Adrenal gland (tissue), 12 donors: Measurements from ENCODE around the gene QSOX2. TPM values are rescaled to one million over a fixed set of nuclear protein-coding genes. Genes with fewer than 3 reads are reported as not detected.

ENCODE experiments used
- DNase-seq, 7 donors: peaks; one replicate each; pipeline ENCODE4 v3.0.0-alpha.2; 2019 to 2020
- H3K27ac ChIP-seq, 5 donors: fragments of 200-600 bp; sonication (generic) in 4 of 5; 1 replicate in 3 of 5; 2 replicates in 2 of 5; pipeline versions ENCODE4 v1.5.1 to v1.8.0; 2016 to 2020; ENCODE audit warnings: mild to moderate bottlenecking in 1 of 5
- H3K27me3 ChIP-seq: fragments of 200-600 bp; 2 replicates; pipeline ENCODE4 v1.8.0; 2021
- H3K36me3 ChIP-seq, 2 donors: fragments of 200-600 bp; replicated peaks in 1 of 2; 1 replicate in 1 of 2; 2 replicates in 1 of 2; pipeline versions ENCODE4 v1.5.1 to v1.8.0; 2018 to 2022
- H3K4me1 ChIP-seq, 2 donors: fragments of 200-600 bp; replicated peaks in 1 of 2; 1 replicate in 1 of 2; 2 replicates in 1 of 2; pipeline versions ENCODE4 v1.5.1 to v1.8.0; 2018 to 2021
- H3K4me3 ChIP-seq, 4 donors: fragments of 200-600 bp; sonication (generic) in 3 of 4; one replicate each; pipeline ENCODE4 v1.5.1; 2016 to 2018
- H3K9me3 ChIP-seq, 3 donors: fragments of 200-600 bp; sonication (generic) in 1 of 3; replicated peaks in 1 of 3; 1 replicate in 2 of 3; 2 replicates in 1 of 3; pipeline versions ENCODE4 v1.5.1 to v1.8.0; 2016 to 2021
- CTCF ChIP-seq, 6 experiments: fragments of 450-650 bp in 4 of 6; fragments of 200-600 bp in 2 of 6; sonication (generic) in 1 of 6; IDR thresholded peaks; 1 replicate in 5 of 6; 2 replicates in 1 of 6; pipeline versions ENCODE4 v1.5.1 to v1.8.0; 2016 to 2021; ENCODE audit warnings: antibody characterized with exemption in 6 of 6, mild to moderate bottlenecking in 2 of 6, moderate library complexity in 1 of 6
- POLR2A ChIP-seq, 2 donors: fragments of 450-650 bp; IDR thresholded peaks; one replicate each; pipeline ENCODE4 v1.6.1; 2017; ENCODE audit warnings: antibody characterized with exemption in 2 of 2, mild to moderate bottlenecking in 2 of 2, moderate library complexity in 1 of 2
- WGBS, 4 donors: extraction: QIAGEN DNeasy Blood & Tissue Kit in 2 of 4; methylation state at CpG; one replicate each; pipeline versions ENCODE4 v1.1.5 to v1.1.7; 2013 to 2017; 5-methylcytosine and 5-hydroxymethylcytosine counted together
- intact Hi-C, 2 donors: fragments of 100-400 bp; cut with DNase I; formaldehyde crosslinking; loops; one replicate each; pipeline versions ENCODE4 v1.14.1 to v1.15.0; 2022 to 2023
- polyA plus RNA-seq, 3 donors: library from polyadenylated mRNA; stranded (reverse); fragments of 200-250 nt in 2 of 3; fragments of 350-450 nt in 1 of 3; fragmentation: Illumina TruSeq in 1 of 3; extraction: RNeasy Lipid Tissue Mini Kit (QIAGEN cat#74804) in 1 of 3; gene quantifications; one replicate each; pipeline ENCODE4 v1.2.3, GENCODE V29; 2013 to 2014
- total RNA-seq, 9 donors: library from RNA; depleted of rRNA in 4 of 9; stranded (reverse); fragments of >200 nt in 4 of 9; fragments of 120-200 nt in 1 of 9; fragmentation: NEBNext Ultra II Directional in 1 of 9; extraction: Animal tissue kit (Norgen Biotek cat#: 25700) in 1 of 9; gene quantifications; one replicate each; pipeline versions ENCODE4 v1.1.0 to v1.2.4, GENCODE V29; 2013 to 2023
- donor health status: healthy with polysubstance abuse.
- donor health status: Bipolar disorder and iron deficiency.
- donor health status: DM: yes; HTN: yes; CAD: no.
- donor health status: DM: no; HTN: no; CAD: no.
- donor health status: DM: no; HTN: no; CAD: no.
- donor health status: DM: yes; HTN: yes; CAD: no.

The QSOX2 gene
- total and polyA plus RNA-seq, 12 donors: 6.4 to 14.3 (median 9.3) TPM

GRCh38 chr9:136233868-136234267 is 11.7 kb downstream of the QSOX2 start:
- 88 to 93% (median 90%) methylated on average over 11 to 14 of the region's 14 CpGs for WGBS, 4 donors
- intact Hi-C loops: no loop called here
- H3K4me3 ChIP-seq: no peak overlapping the region
- no peaks in the 10 kb centered on the region for H3K4me1 ChIP-seq
- H3K36me3 ChIP-seq: peaks cover 0 to 6% of the 10 kb centered on the region in 2 donors
- DNase-seq: no peak
- TF ChIP-seq POLR2A (IDR thresholded peaks at IDR 0.05) (no peak), CTCF (IDR thresholded peaks at IDR 0.05) (no peak)
- no peak overlapping the region for H3K27ac ChIP-seq
- no peaks in the 10 kb centered on the region for H3K27me3 ChIP-seq
- H3K9me3 ChIP-seq: no peaks in the 10 kb centered on the region

GRCh38 chr9:136233411-136233810 is 12.2 kb downstream of the QSOX2 start:
- no peaks in the 10 kb centered on the region for H3K4me1 ChIP-seq
- WGBS, 4 donors: 77 to 89% (median 84%) methylated on average over 13 to 15 of the region's 15 CpGs
- intact Hi-C loops: no loop called here
- no peak overlapping the region for H3K27ac ChIP-seq
- peaks cover 0 to 6% of the 10 kb centered on the region in 2 donors for H3K36me3 ChIP-seq
- no peak overlapping the region for H3K4me3 ChIP-seq
- TF ChIP-seq POLR2A (IDR thresholded peaks at IDR 0.05): no peak
- TF ChIP-seq CTCF (IDR thresholded peaks at IDR 0.05): no peak
- H3K27me3 ChIP-seq: no peaks in the 10 kb centered on the region
- DNase-seq: no peak
- H3K9me3 ChIP-seq: no peaks in the 10 kb centered on the region

- TF ChIP-seq POLR2A (IDR thresholded peaks at IDR 0.05) (no peak), CTCF (IDR thresholded peaks at IDR 0.05) (no peak)
- no peak overlapping the region for H3K27ac ChIP-seq
- intact Hi-C loops: no loop called here
- no peak for DNase-seq
- no peaks in the 10 kb centered on the region for H3K4me1 ChIP-seq
- H3K4me3 ChIP-seq: no peak overlapping the region
- no peaks in the 10 kb centered on the region for H3K9me3 ChIP-seq
- no peaks in the 10 kb centered on the region for H3K27me3 ChIP-seq
- 71 to 74% (median 72%) methylated on average over 8 to 10 of the region's 10 CpGs for WGBS, 4 donors
- peaks cover 0 to 6% of the 10 kb centered on the region in 2 donors for H3K36me3 ChIP-seq
Observed at GRCh38 chr9:136232969-136233368, 12.6 kb downstream of the QSOX2 start.

GRCh38 chr9:136231478-136232297 is 13.9 kb downstream of the QSOX2 start:
- intact Hi-C loops: no loop called here
- WGBS, 4 donors: 74 to 87% (median 80%) methylated on average over 27 to 31 of the region's 31 CpGs
- Histone ChIP-seq H3K36me3 (peaks cover 0 to 6% of the 10 kb centered on the region in 2 donors), H3K4me1 (no peaks in the 10 kb centered on the region), H3K9me3 (no peaks in the 10 kb centered on the region), H3K4me3 (no peak overlapping the region), H3K27ac (peak overlapping the region in 1 of 5 donors; percentile 26), H3K27me3 (no peaks in the 10 kb centered on the region)
- no peak for TF ChIP-seq POLR2A (IDR thresholded peaks at IDR 0.05)
- DNase-seq: no peak

- no peaks in the 10 kb centered on the region for H3K27me3 ChIP-seq
- intact Hi-C loops: no loop called here
- 91 to 97% (median 96%) methylated on average over 9 of the region's 9 CpGs for WGBS, 4 donors
Observed at GRCh38 chr9:136230773-136231172, 14.8 kb downstream of the QSOX2 start.

More at GRCh38 chr9:136230773-136231172, 14.8 kb downstream of the QSOX2 start:
- Histone ChIP-seq H3K4me1 (no peaks in the 10 kb centered on the region), H3K4me3 (no peak overlapping the region), H3K36me3 (peaks cover 0 to 6% of the 10 kb centered on the region in 2 donors), H3K9me3 (no peaks in the 10 kb centered on the region), H3K27ac (no peak overlapping the region)
- TF ChIP-seq POLR2A (IDR thresholded peaks at IDR 0.05): no peak
- TF ChIP-seq CTCF (IDR thresholded peaks at IDR 0.05): no peak
- no peak for DNase-seq
